ENCODE measurements around the gene GSTM2.

GSTM2 gene

GRCh38 chr1:109629372-109630030, 38.4 kb upstream of the GSTM2 start:
- no peak for DNase-seq (ENCODE audit: low spot score)

GRCh38 chr1:109630081-109630897, 37.6 kb upstream of the GSTM2 start:
- peak; percentile 37 for DNase-seq (ENCODE audit: low spot score)

- no peak for DNase-seq (ENCODE audit: low spot score)
These were observed 36.9 kb upstream of the GSTM2 start for GRCh38 chr1:109630898-109631512.

GRCh38 chr1:109631513-109632505, 36.0 kb upstream of the GSTM2 start:
- DNase-seq (ENCODE audit: low spot score) = no peak

GRCh38 chr1:109632671-109633346, 35.0 kb upstream of the GSTM2 start:
- DNase-seq (ENCODE audit: low spot score) = no peak

- DNase-seq (ENCODE audit: low spot score) = no peak
These were observed 33.6 kb upstream of the GSTM2 start for GRCh38 chr1:109634292-109634691.

- DNase-seq (ENCODE audit: low spot score) = no peak
These were observed 32.8 kb upstream of the GSTM2 start for GRCh38 chr1:109634771-109635750.

GRCh38 chr1:109635862-109636200, 32.0 kb upstream of the GSTM2 start:
- no peak for DNase-seq (ENCODE audit: low spot score)

GRCh38 chr1:109636201-109636952, 31.5 kb upstream of the GSTM2 start:
- no peak for DNase-seq (ENCODE audit: low spot score)

- DNase-seq (ENCODE audit: low spot score) = no peak
These were observed 30.4 kb upstream of the GSTM2 start for GRCh38 chr1:109637446-109637845.

- no peak for DNase-seq (ENCODE audit: low spot score)
These were observed 28.6 kb upstream of the GSTM2 start for GRCh38 chr1:109639063-109639840.

GRCh38 chr1:109639841-109640184, 28.0 kb upstream of the GSTM2 start:
- no peak for DNase-seq (ENCODE audit: low spot score)

GRCh38 chr1:109640285-109640865, 27.5 kb upstream of the GSTM2 start:
- DNase-seq (ENCODE audit: low spot score) = peak; percentile 90

GRCh38 chr1:109641078-109641740, 26.6 kb upstream of the GSTM2 start:
- DNase-seq (ENCODE audit: low spot score) = no peak

- no peak for DNase-seq (ENCODE audit: low spot score)
These were observed 26.0 kb upstream of the GSTM2 start for GRCh38 chr1:109641861-109642260.

- no peak for DNase-seq (ENCODE audit: low spot score)
These were observed 25.2 kb upstream of the GSTM2 start for GRCh38 chr1:109642626-109643025.

- peak; percentile 83 for DNase-seq (ENCODE audit: low spot score)
These were observed 24.2 kb upstream of the GSTM2 start for GRCh38 chr1:109643385-109644230.

Data from CD4-positive, alpha-beta T cell treated with Interleukin-2 at 100 ng/mL for 4 hours (primary cell).